Panc1 (cell line): ENCODE measurements around the gene JAG1. TPM values are rescaled to one million over a fixed set of nuclear protein-coding genes. Genes with fewer than 3 reads are reported as not detected.

Experiments used
- ATAC-seq: fragments of 200-7000 bp; cut with Tn5 transposase; 2 replicates; pipeline ENCODE4 v1.9.1; 2020; ENCODE audit warnings: mild to moderate bottlenecking, moderate library complexity
- Bru-seq: library from RNA; stranded (reverse); fragments of 400-500 nt; gene quantifications from one replicate; lab custom pipeline; 2021; lab: Mats Ljungman, UMichigan
- BruChase-seq, 2 experiments: library from RNA; stranded (reverse); fragments of 400-500 nt; gene quantifications; one replicate each; lab custom pipeline; 2021; lab: Mats Ljungman, UMichigan
- BruUV-seq: library from RNA; stranded (reverse); fragments of 400-500 nt; replicated peaks from 2 replicates; lab custom pipeline; 2021; lab: Mats Ljungman, UMichigan
- CTCF ChIA-PET: fragments of 300-600 bp; sonication (Branson Sonifier 250); formaldehyde crosslinking; loops from one replicate; lab custom pipeline; 2022; ENCODE audit warnings: antibody characterized with exemption; lab: Charles Lee
- POLR2A ChIA-PET: fragments of 300-600 bp; sonication (Branson Sonifier 250); formaldehyde crosslinking; loops from one replicate; lab custom pipeline; 2022; ENCODE audit warnings: antibody characterized with exemption; lab: Charles Lee
- DNase-seq: peaks from one replicate; pipeline ENCODE4 v3.0.0-alpha.2; 2010; ENCODE audit warnings: low read depth, low spot score
- H3K27ac ChIP-seq: 2 replicates; pipeline ENCODE4 v1.5.1; 2011; ENCODE audit warnings: mild to moderate bottlenecking, low read length, inconsistent platforms
- H3K27me3 ChIP-seq: fragments of 200-500 bp; sonication (Bioruptor generic); 2 replicates; pipeline ENCODE4 v1.6.0; 2014; ENCODE audit warnings: low read length, inconsistent platforms; ENCODE audit not compliant: control insufficient read depth, insufficient read depth
- H3K36me3 ChIP-seq: fragments of 200-500 bp; sonication (Bioruptor generic); 2 replicates; pipeline ENCODE4 v1.5.1; 2014; ENCODE audit warnings: inconsistent platforms, mild to moderate bottlenecking, low read length, moderate library complexity; ENCODE audit not compliant: control insufficient read depth, insufficient read depth
- H3K4me1 ChIP-seq: 2 replicates; pipeline ENCODE4 v1.5.1; 2011; ENCODE audit warnings: inconsistent platforms, mild to moderate bottlenecking, low read length, moderate library complexity; ENCODE audit not compliant: control insufficient read depth, insufficient read depth
- H3K4me3 ChIP-seq, 2 experiments: 2 replicates each; pipeline ENCODE4 v1.5.1; 2011 to 2012; ENCODE audit warnings: low read depth in 2 of 2, low read length in 2 of 2, mild to moderate bottlenecking in 2 of 2, inconsistent platforms in 1 of 2, moderate library complexity in 1 of 2
- H3K9me3 ChIP-seq: fragments of 200-500 bp; sonication (Bioruptor generic); 2 replicates; pipeline ENCODE4 v1.5.1; 2014; ENCODE audit warnings: low read depth, mild to moderate bottlenecking, inconsistent platforms, low read length, moderate library complexity; ENCODE audit not compliant: control insufficient read depth, insufficient read depth
- POLR2AphosphoS5 ChIP-seq: IDR thresholded peaks from 2 replicates; pipeline ENCODE4 v1.6.1; 2012; ENCODE audit warnings: mild to moderate bottlenecking, low read depth, low read length, moderate library complexity
- REST ChIP-seq, 2 experiments: IDR thresholded peaks; 2 replicates each; pipeline ENCODE4 v1.6.1; 2011 to 2012; ENCODE audit warnings: low read depth in 2 of 2, control low read depth in 1 of 2, low read length in 1 of 2, mild to moderate bottlenecking in 1 of 2, moderate library complexity in 1 of 2; ENCODE audit not compliant: insufficient read depth in 1 of 2
- SIN3A ChIP-seq: IDR thresholded peaks from 2 replicates; pipeline ENCODE4 v1.6.1; 2012; ENCODE audit warnings: low read depth, mild to moderate bottlenecking, low read length, moderate library complexity, borderline replicate concordance; ENCODE audit not compliant: insufficient read depth
- TCF7L2 ChIP-seq: IDR thresholded peaks from 2 replicates; pipeline ENCODE4 v1.6.1; 2011; ENCODE audit warnings: mild to moderate bottlenecking, low read depth, low read length, inconsistent platforms
- in situ Hi-C: cut with HindIII; loops from 2 replicates; pipeline ENCODE4 v1.10.0; 2016; ENCODE audit warnings: low sequenced_read_pairs, low pct_unique_long_range_greater_than_20kb
- intact Hi-C: fragments of 100-400 bp; cut with micrococcal nuclease; formaldehyde crosslinking; loops from one replicate; pipeline ENCODE4 v1.10.0; 2022; ENCODE audit not compliant: unreplicated experiment
- long read RNA-seq: library from polyadenylated mRNA; unstranded; transcript quantifications from one replicate; pipeline ENCODE4 v2.0.0, GENCODE V29; 2021; ENCODE audit not compliant: unreplicated experiment
- polyA plus RNA-seq: library from polyadenylated mRNA; unstranded; fragments of >200 nt; gene quantifications from one replicate; pipeline ENCODE4 v1.2.1, GENCODE V29; 2012; ENCODE audit warnings: missing spikeins; ENCODE audit not compliant: insufficient read length
- total RNA-seq: library from RNA; stranded (reverse); gene quantifications from one replicate; pipeline ENCODE4 v1.2.1, GENCODE V29; 2021; ENCODE audit not compliant: unreplicated experiment
- TF ChIP-seq, protein P1 (sequence below): fragments of 450-650 bp; IDR thresholded peaks from 2 replicates; pipeline ENCODE4 v1.5.1; 2017; ENCODE audit warnings: mild to moderate bottlenecking

JAG1 gene
- total RNA-seq = 21.2 TPM
- 12.4 TPM for polyA plus RNA-seq
- Bru-seq, nascent RNA = percentile 74 among the genes with signal in this experiment
- BruChase-seq, experiment 1, labeled RNA remaining after a 2-hour chase = percentile 79 among the genes with signal in this experiment
- percentile 76 among the genes with signal in this experiment for BruChase-seq, experiment 2, labeled RNA remaining after a 6-hour chase
- long read RNA-seq, full-length matches to known transcripts = 1 of 105 reads
- long read RNA-seq, partial matches to known transcripts = 98 of 105 reads
- long read RNA-seq, other reads (novel, unspliced or antisense) = 6 of 105 reads

DNA sequence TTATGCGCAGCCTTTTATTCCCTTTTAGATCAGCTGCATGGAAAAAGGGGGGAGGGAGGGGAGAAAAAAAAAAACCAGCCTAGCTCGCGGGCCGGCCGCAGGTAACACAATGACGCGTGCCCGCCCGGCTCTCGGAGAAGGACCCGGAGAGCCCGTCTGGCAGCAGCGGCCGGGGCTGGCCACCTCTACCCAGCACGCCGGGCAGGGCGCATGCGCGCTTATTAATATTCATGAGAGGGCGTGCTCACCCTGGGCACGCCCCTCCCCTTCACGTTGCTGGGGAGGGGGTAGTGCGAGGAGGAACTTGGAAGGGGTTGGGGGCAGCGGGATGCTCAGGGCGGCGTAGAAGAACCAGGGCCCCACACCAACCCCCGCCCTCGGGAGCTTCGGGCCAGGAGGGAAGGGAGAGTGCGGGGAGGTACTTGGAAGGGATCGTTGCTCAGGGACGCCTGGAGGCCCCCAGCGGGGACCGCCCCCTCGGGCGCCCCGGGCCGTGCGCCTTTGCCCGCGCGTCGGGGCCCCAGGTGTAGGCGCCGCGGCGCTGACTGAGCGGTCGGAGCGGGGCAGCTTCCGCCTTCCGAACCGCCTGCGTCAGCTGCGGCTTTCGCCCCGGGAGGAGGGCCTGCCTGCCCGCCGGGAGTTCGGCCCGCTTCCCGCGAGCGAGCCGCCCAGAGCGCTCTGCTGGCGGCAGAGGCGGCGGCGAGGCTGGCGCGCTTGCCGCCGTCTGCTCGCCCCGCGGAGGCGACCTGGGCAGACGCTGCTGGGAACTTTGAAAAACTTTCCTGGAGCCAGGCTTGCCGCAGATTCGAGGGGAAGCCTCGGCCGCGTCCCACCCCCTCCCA is at the start of gene JAG1:
Gene JAG1, minus strand, starts transcription at position 158 of the 842 bp plus-strand sequence. CDS start 469 bp downstream, outside the sequence.
- H3K4me3 ChIP-seq = peak within 1 kb of the TSS; percentile 82 to 90
- intact Hi-C loops = loop anchor here (2.0 to 10.0 kb wide), 4 partner anchors 119 to 868 kb away; no protein-coding TSS in a partner anchor
- DNase-seq (peak; percentile 81), ATAC-seq (peak; percentile 85)
- no peaks in the 10 kb centered on the region for H3K27me3 ChIP-seq
- no TSS peak for BruUV-seq
- ChIA-PET CTCF (interaction anchor here (0.6 to 1.1 kb wide), 9 partner anchors 14 to 1057 kb away, joined by 3 to 7 read pairs (median 4); no protein-coding TSS in a partner anchor), POLR2A (interaction anchor here (0.6 to 0.7 kb wide), 3 partner anchors 119 to 201 kb away, joined by 3 to 8 read pairs (median 4); no protein-coding TSS in a partner anchor)
- H3K36me3 ChIP-seq = peaks cover 4% of the 10 kb centered on the region; the same call in 1 of the 2 replicates
- TF ChIP-seq TCF7L2 (no peak), REST (IDR thresholded peaks at IDR 0.05; ENCODE audit: insufficient read depth in 1 of 2, low read depth in 2 of 2, low read length in 1 of 2) (no peak), SIN3A (0 out of 2 replicates have a peak, but pooled peaks have one; percentile 49), POLR2AphosphoS5 (no peak; the same call in 1 of the 2 replicates)
- in situ Hi-C loops = no loop called here
- peak within 1 kb of the TSS; percentile 82 for H3K27ac ChIP-seq
- H3K4me1 ChIP-seq = peaks cover 13% of the 10 kb centered on the region
- no peaks in the 10 kb centered on the region for H3K9me3 ChIP-seq

- Histone ChIP-seq H3K27ac (no peak overlapping the region), H3K27me3 (no peaks in the 10 kb centered on the region), H3K4me3 (no peak overlapping the region), H3K9me3 (no peaks in the 10 kb centered on the region), H3K4me1 (no peaks in the 10 kb centered on the region), H3K36me3 (no peaks in the 10 kb centered on the region)
- ChIA-PET POLR2A (no interaction called here), CTCF (no interaction called here)
- ATAC-seq (no peak), DNase-seq (no peak)
- BruUV-seq = no TSS peak
- intact Hi-C loops = no loop called here
- in situ Hi-C loops = no loop called here
- TF ChIP-seq REST (IDR thresholded peaks at IDR 0.05; ENCODE audit: insufficient read depth in 1 of 2, low read depth in 2 of 2, low read length in 1 of 2) = no peak
- no peak for TF ChIP-seq SIN3A
- TF ChIP-seq POLR2AphosphoS5 = no peak
- TF ChIP-seq, protein P1, sequence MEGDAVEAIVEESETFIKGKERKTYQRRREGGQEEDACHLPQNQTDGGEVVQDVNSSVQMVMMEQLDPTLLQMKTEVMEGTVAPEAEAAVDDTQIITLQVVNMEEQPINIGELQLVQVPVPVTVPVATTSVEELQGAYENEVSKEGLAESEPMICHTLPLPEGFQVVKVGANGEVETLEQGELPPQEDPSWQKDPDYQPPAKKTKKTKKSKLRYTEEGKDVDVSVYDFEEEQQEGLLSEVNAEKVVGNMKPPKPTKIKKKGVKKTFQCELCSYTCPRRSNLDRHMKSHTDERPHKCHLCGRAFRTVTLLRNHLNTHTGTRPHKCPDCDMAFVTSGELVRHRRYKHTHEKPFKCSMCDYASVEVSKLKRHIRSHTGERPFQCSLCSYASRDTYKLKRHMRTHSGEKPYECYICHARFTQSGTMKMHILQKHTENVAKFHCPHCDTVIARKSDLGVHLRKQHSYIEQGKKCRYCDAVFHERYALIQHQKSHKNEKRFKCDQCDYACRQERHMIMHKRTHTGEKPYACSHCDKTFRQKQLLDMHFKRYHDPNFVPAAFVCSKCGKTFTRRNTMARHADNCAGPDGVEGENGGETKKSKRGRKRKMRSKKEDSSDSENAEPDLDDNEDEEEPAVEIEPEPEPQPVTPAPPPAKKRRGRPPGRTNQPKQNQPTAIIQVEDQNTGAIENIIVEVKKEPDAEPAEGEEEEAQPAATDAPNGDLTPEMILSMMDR = no peak
- TF ChIP-seq TCF7L2 = no peak
Measured at GRCh38 chr20:10721976-10722375, 48.2 kb upstream of the JAG1 start.
